ENCODE results near the gene LPP. TPM values are rescaled to one million over a fixed set of nuclear protein-coding genes. Genes with fewer than 3 reads are reported as not detected.

LPP gene
- total and polyA plus RNA-seq, 10 of the 15 experiments (the other 5 are each of a cell fraction or from before 2014, with no cell fraction given) = under 0.01 to 0.62 (median 0.03) TPM

- intact Hi-C loops (cut with micrococcal nuclease; ENCODE audit: unreplicated experiment) (no loop called here), in situ Hi-C loops (cut with MboI) (no loop called here)
- Histone ChIP-seq H3K9ac (ENCODE audit: control insufficient read depth, insufficient read depth, low read length) (no peak overlapping the region), H4K20me1 (ENCODE audit: control insufficient read depth, insufficient read depth) (no peaks in the 10 kb centered on the region), H3K36me3 (ENCODE audit: control insufficient read depth in 2 of 2, insufficient read depth in 2 of 2, low read length in 1 of 2) (no peaks in the 10 kb centered on the region), H2AFZ (ENCODE audit: control insufficient read depth, low read depth, low read length) (no peak overlapping the region), H3K27ac (ENCODE audit: control insufficient read depth, insufficient read depth) (no peak overlapping the region), H3K27me3 (replicated peaks in 1 of 2; ENCODE audit: control insufficient read depth in 2 of 2, insufficient read depth in 2 of 2, low read length in 1 of 2) (no peaks in the 10 kb centered on the region), H3K4me1 (ENCODE audit: control insufficient read depth, insufficient read depth, low read length) (no peaks in the 10 kb centered on the region), H3K4me3 (no peak overlapping the region), H3K79me2 (ENCODE audit: control insufficient read depth, insufficient read depth, low read length) (no peaks in the 10 kb centered on the region), H3K4me2 (ENCODE audit: control insufficient read depth, insufficient read depth) (no peak overlapping the region), H3K9me3 (replicated peaks; ENCODE audit: control insufficient read depth, insufficient read depth, low read length) (no peaks in the 10 kb centered on the region)
- TF ChIP-seq SMARCA5 (IDR thresholded peaks at IDR 0.05) = no peak
- TF ChIP-seq CUX1 (IDR thresholded peaks at IDR 0.05; ENCODE audit: insufficient replicate concordance, low read depth, low read length) = no peak
- TF ChIP-seq ZNF217 (IDR thresholded peaks at IDR 0.05) = no peak
- TF ChIP-seq NR2C2 (IDR thresholded peaks at IDR 0.05; ENCODE audit: borderline replicate concordance, control insufficient read depth, insufficient read length, low read depth) = no peak
- TF ChIP-seq GATAD2B (conservative IDR thresholded peaks at IDR 0.05; ENCODE audit: low read depth) = no peak
- TF ChIP-seq CTCF (IDR thresholded peaks at IDR 0.05 in 2 of 3, conservative IDR thresholded peaks at IDR 0.05 in 1 of 3; ENCODE audit: control insufficient read depth in 2 of 3, extremely low read depth in 1 of 3, insufficient read depth in 1 of 3, low read depth in 3 of 3, low read length in 3 of 3) = no peak
- no peak for TF ChIP-seq KLF5 (IDR thresholded peaks at IDR 0.05; ENCODE audit: partially characterized antibody)
- TF ChIP-seq ZNF622 (IDR thresholded peaks at IDR 0.05) = no peak
- no peak for TF ChIP-seq MEF2A (IDR thresholded peaks at IDR 0.05; ENCODE audit: insufficient read depth, low read depth, low read length)
- no peak for TF ChIP-seq RELA (IDR thresholded peaks at IDR 0.05; ENCODE audit: borderline replicate concordance, partially characterized antibody)
- TF ChIP-seq ZNF384 (IDR thresholded peaks at IDR 0.05; ENCODE audit: borderline replicate concordance, low read depth, low read length) = no peak
- WGBS (ENCODE audit: insufficient coverage, insufficient replicate concordance, low lambda C conversion rate, missing lambda C conversion rate) = 38% methylated on average over 1 of the region's 3 CpGs
- no TSS peak for BruUV-seq (replicated peaks)
- SMC1A ChIA-PET (ENCODE audit: uncharacterized antibody, unreplicated experiment) = no interaction called here
- POLR2A ChIA-PET = no interaction called here
- no peak for ATAC-seq
- no peak for DNase-seq (ENCODE audit: low read depth, low spot score)
- CTCF ChIA-PET = no interaction called here
- FAIRE-seq = no peak
- RAD21 ChIA-PET (ENCODE audit: unreplicated experiment) = no interaction called here
Measured at GRCh38 chr3:188769831-188770230, 615.9 kb downstream of the LPP start.

All from GM12878 (cell line).